HL-60 (cell line): ENCODE results near the gene ETV6.
A peak's percentile ranks its signal among the peaks of the same experiment; 100 is the strongest.

Experiments
- DNase-seq, 2 experiments: peaks; one replicate each; pipeline ENCODE4 v3.0.0-alpha.2; 2010 to 2020; ENCODE audit warnings: low read depth in 1 of 2, low spot score in 1 of 2
- H3K27ac ChIP-seq: fragments of 250-450 bp; sonication (Bioruptor Pico); replicated peaks from 2 replicates; pipeline ENCODE4 v1.5.1; 2020; ENCODE audit warnings: mild to moderate bottlenecking, moderate library complexity
- H3K27me3 ChIP-seq: fragments of 250-450 bp; sonication (Bioruptor Pico); 2 replicates; pipeline ENCODE4 v1.5.1; 2021; ENCODE audit warnings: mild to moderate bottlenecking, moderate library complexity; ENCODE audit not compliant: insufficient read depth, poor library complexity, severe bottlenecking
- H3K4me3 ChIP-seq: replicated peaks from 2 replicates; pipeline ENCODE4 v1.5.1; 2011; ENCODE audit warnings: mild to moderate bottlenecking, control low read depth, low read length; ENCODE audit not compliant: insufficient read depth
- GABPA ChIP-seq: IDR thresholded peaks from 2 replicates; pipeline ENCODE4 v1.6.1; 2012; ENCODE audit warnings: low read depth
- POLR2AphosphoS5 ChIP-seq: IDR thresholded peaks from 2 replicates; pipeline ENCODE4 v1.6.1; 2012; ENCODE audit warnings: low read depth
- SPI1 ChIP-seq: IDR thresholded peaks from 2 replicates; pipeline ENCODE4 v1.6.1; 2012; ENCODE audit warnings: low read depth, mild to moderate bottlenecking, borderline replicate concordance
- TF ChIP-seq, protein P1 (sequence below): IDR thresholded peaks from one replicate; pipeline ENCODE4 v1.5.1; 2011; ENCODE audit warnings: low read length, control low read depth, inconsistent platforms; ENCODE audit not compliant: insufficient read depth
- TF ChIP-seq, protein P2 (sequence below): IDR thresholded peaks from 2 replicates; pipeline ENCODE4 v1.6.1; 2012; ENCODE audit warnings: low read depth; ENCODE audit not compliant: insufficient replicate concordance

The ETV6 gene

DNA sequence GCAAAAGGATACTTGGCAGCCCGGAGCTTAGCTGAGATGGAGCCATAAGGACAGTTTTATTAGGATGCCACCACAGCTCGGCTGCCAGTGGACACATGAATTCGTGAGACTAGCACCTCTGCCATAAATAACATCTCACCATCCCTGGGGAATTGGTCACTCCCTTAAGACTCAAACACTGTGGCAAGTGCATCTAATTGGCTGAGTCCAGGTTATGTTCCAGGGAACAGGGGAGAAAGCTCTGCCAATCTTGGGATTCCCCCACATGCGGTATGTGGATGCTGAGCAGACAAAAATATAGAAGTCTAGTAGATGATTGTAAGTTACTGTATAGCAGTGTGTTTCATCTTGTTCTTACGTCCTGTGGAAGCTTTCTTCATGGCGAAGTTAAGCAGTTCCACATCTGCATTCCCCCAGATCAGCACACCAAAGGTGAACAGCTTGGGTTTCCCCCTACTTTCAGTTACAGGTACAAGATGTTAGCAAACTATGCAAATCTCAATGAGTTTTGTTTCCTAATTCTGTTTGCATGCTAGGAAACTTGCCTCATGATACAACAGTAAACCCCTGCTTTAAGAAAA, 131.1 kb downstream of the ETV6 start:
- peak overlapping the region; percentile 39 for H3K27ac ChIP-seq
- DNase-seq: no peak
- H3K4me3 ChIP-seq: no peak overlapping the region
- no peaks in the 10 kb centered on the region for H3K27me3 ChIP-seq
- TF ChIP-seq, protein P1, sequence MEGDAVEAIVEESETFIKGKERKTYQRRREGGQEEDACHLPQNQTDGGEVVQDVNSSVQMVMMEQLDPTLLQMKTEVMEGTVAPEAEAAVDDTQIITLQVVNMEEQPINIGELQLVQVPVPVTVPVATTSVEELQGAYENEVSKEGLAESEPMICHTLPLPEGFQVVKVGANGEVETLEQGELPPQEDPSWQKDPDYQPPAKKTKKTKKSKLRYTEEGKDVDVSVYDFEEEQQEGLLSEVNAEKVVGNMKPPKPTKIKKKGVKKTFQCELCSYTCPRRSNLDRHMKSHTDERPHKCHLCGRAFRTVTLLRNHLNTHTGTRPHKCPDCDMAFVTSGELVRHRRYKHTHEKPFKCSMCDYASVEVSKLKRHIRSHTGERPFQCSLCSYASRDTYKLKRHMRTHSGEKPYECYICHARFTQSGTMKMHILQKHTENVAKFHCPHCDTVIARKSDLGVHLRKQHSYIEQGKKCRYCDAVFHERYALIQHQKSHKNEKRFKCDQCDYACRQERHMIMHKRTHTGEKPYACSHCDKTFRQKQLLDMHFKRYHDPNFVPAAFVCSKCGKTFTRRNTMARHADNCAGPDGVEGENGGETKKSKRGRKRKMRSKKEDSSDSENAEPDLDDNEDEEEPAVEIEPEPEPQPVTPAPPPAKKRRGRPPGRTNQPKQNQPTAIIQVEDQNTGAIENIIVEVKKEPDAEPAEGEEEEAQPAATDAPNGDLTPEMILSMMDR: no peak
- TF ChIP-seq, protein P2, sequence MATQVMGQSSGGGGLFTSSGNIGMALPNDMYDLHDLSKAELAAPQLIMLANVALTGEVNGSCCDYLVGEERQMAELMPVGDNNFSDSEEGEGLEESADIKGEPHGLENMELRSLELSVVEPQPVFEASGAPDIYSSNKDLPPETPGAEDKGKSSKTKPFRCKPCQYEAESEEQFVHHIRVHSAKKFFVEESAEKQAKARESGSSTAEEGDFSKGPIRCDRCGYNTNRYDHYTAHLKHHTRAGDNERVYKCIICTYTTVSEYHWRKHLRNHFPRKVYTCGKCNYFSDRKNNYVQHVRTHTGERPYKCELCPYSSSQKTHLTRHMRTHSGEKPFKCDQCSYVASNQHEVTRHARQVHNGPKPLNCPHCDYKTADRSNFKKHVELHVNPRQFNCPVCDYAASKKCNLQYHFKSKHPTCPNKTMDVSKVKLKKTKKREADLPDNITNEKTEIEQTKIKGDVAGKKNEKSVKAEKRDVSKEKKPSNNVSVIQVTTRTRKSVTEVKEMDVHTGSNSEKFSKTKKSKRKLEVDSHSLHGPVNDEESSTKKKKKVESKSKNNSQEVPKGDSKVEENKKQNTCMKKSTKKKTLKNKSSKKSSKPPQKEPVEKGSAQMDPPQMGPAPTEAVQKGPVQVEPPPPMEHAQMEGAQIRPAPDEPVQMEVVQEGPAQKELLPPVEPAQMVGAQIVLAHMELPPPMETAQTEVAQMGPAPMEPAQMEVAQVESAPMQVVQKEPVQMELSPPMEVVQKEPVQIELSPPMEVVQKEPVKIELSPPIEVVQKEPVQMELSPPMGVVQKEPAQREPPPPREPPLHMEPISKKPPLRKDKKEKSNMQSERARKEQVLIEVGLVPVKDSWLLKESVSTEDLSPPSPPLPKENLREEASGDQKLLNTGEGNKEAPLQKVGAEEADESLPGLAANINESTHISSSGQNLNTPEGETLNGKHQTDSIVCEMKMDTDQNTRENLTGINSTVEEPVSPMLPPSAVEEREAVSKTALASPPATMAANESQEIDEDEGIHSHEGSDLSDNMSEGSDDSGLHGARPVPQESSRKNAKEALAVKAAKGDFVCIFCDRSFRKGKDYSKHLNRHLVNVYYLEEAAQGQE: no peak
- no peak for TF ChIP-seq SPI1
- TF ChIP-seq POLR2AphosphoS5: no peak

DNA sequence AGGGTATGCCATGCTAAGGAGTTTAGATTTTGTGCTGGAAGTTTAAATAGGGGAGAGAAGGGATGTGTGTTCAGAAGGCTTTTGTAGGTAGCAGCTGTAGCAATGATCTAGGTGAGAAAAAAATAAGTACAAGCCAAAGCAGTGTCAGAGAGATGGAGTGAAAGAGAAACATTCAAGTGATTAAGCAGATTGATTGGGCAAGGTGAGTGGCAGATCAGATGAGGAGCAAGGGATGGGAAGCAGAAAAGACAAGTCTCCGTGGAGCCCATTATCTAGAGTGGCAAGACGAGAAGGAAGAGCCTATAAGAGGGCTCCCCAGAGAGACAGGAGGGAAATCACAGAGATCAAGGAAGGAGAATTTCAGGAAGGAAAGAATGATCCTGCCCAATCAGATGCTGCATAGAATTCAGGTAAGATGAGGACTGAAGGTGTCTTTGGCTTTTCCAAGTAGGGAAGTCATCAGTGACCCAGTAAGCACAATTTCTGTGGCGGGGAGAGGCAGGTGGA, 133.5 kb downstream of the ETV6 start:
- DNase-seq: no peak
- no peak overlapping the region for H3K4me3 ChIP-seq
- no peak overlapping the region for H3K27ac ChIP-seq
- H3K27me3 ChIP-seq: no peaks in the 10 kb centered on the region
- TF ChIP-seq, protein P2: no peak
- no peak for TF ChIP-seq SPI1

DNA sequence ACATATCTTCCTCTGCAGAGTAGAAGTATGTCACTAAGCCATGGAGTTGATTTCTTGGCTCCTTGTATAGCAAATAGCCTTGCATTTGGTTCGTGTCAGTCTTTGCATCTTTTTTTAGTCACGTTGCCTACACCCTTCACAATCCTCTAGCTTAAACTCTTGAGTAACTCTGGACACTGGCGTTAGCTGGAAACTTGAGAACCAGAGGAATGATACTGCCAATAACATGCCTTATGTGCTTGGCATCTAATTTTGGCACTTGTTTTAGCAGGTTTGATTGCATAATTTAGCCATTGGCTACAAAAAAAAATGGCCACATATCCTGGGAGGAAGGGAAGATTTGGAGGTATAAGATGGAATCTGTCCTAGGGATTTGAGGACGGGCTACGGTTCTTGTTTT, 136.2 kb downstream of the ETV6 start:
- DNase-seq: no peak
- H3K27me3 ChIP-seq: no peaks in the 10 kb centered on the region
- H3K27ac ChIP-seq: peak overlapping the region; percentile 12; the same call in 1 of the 2 replicates
- no peak for TF ChIP-seq POLR2AphosphoS5
- TF ChIP-seq, protein P2: no peak
- TF ChIP-seq, protein P1: no peak
- TF ChIP-seq SPI1: no peak
- TF ChIP-seq GABPA: no peak
- no peak overlapping the region for H3K4me3 ChIP-seq
